HepG2 (cell line): ENCODE results near the gene DYNC1LI1. TPM values are rescaled to one million over a fixed set of nuclear protein-coding genes. Genes with fewer than 3 reads are reported as not detected.

ENCODE experiments used
- ATAC-seq: fragments of 200-7000 bp; cut with Tn5 transposase; 3 replicates; pipeline ENCODE4 v1.9.1; 2020; ENCODE audit warnings: mild to moderate bottlenecking, moderate library complexity
- BruUV-seq: library from RNA; stranded (reverse); fragments of 400-500 nt; replicated peaks from 2 replicates; lab custom pipeline; 2021; lab: Mats Ljungman, UMichigan
- CTCF ChIA-PET: fragments of 300-600 bp; formaldehyde crosslinking; extraction: SDS; loops from one replicate; lab custom pipeline; 2021; ENCODE audit warnings: low total read pairs, inconsistent platforms, low intra/inter-chr PET ratio; lab: Yijun Ruan, JAX
- POLR2A ChIA-PET: fragments of 350-600 bp; sonication (Branson Sonifier 250); formaldehyde crosslinking; loops from one replicate; lab custom pipeline; 2020; ENCODE audit warnings: antibody characterized with exemption, inconsistent platforms; lab: Yijun Ruan, JAX
- DNase-seq: peaks from one replicate; pipeline ENCODE4 v3.0.0-alpha.2; 2015; ENCODE audit warnings: low spot score
- FAIRE-seq: peaks from 3 replicates; lab custom pipeline; 2011; peaks lifted over from hg19 to GRCh38; lab: Jason Lieb, UNC
- H2AFZ ChIP-seq: one replicate; pipeline ENCODE4 v1.6.1; 2011; ENCODE audit warnings: low read length, inconsistent platforms
- H3K27ac ChIP-seq: fragments of 300-600 bp; 3 replicates; pipeline ENCODE4 v1.8.0; 2011; ENCODE audit warnings: mixed run types, mild to moderate bottlenecking, mixed read lengths, low read length, inconsistent platforms; ENCODE audit not compliant: insufficient read depth; ENCODE audit errors: extremely low read length
- H3K27me3 ChIP-seq, 2 experiments: fragments of 200-600 bp in 1 of 2; 2 replicates in 1 of 2; 3 replicates in 1 of 2; pipeline versions ENCODE4 v1.6.0 to v1.8.0; 2011; ENCODE audit warnings: low read length in 2 of 2, mild to moderate bottlenecking in 2 of 2, moderate library complexity in 2 of 2, inconsistent platforms in 1 of 2; ENCODE audit not compliant: insufficient read depth in 2 of 2, control insufficient read depth in 1 of 2
- H3K36me3 ChIP-seq, 2 experiments: fragments of 200-600 bp in 1 of 2; replicated peaks in 1 of 2; 2 replicates in 1 of 2; 3 replicates in 1 of 2; pipeline versions ENCODE4 v1.5.1 to v1.8.0; 2011; ENCODE audit warnings: low read length in 2 of 2, inconsistent platforms in 1 of 2; ENCODE audit not compliant: insufficient read depth in 2 of 2, control insufficient read depth in 1 of 2
- H3K4me1 ChIP-seq: 2 replicates; pipeline ENCODE4 v1.5.1; 2012; ENCODE audit warnings: low read length, inconsistent platforms; ENCODE audit not compliant: insufficient read depth
- H3K4me2 ChIP-seq: 2 replicates; pipeline ENCODE4 v1.6.0; 2011; ENCODE audit warnings: low read depth, low read length, inconsistent platforms
- H3K4me3 ChIP-seq, 3 experiments: fragments of 200-600 bp in 1 of 3; sonication (generic), shearing (Covaris generic) in 1 of 3; replicated peaks in 1 of 3; 2 replicates each; pipeline ENCODE4 v1.5.1; 2011 to 2016; ENCODE audit warnings: low read length in 3 of 3, inconsistent platforms in 2 of 3, low read depth in 2 of 3, mild to moderate bottlenecking in 2 of 3, control low read depth in 1 of 3, mixed read lengths in 1 of 3; ENCODE audit not compliant: insufficient read depth in 1 of 3
- H3K79me2 ChIP-seq: one replicate; pipeline ENCODE4 v1.6.1; 2011; ENCODE audit warnings: low read length, inconsistent platforms; ENCODE audit not compliant: insufficient read depth
- H3K9ac ChIP-seq: 2 replicates; pipeline ENCODE4 v1.6.0; 2011; ENCODE audit warnings: mild to moderate bottlenecking, low read depth, low read length, inconsistent platforms; ENCODE audit not compliant: insufficient read depth
- H3K9me3 ChIP-seq: 2 replicates; pipeline ENCODE4 v1.5.1; 2012; ENCODE audit warnings: mild to moderate bottlenecking, low read length
- H4K20me1 ChIP-seq: 2 replicates; pipeline ENCODE4 v1.6.0; 2011; ENCODE audit warnings: inconsistent platforms, mild to moderate bottlenecking, low read length, moderate library complexity; ENCODE audit not compliant: insufficient read depth
- BHLHE40 ChIP-seq: IDR thresholded peaks from 2 replicates; pipeline ENCODE4 v1.6.1; 2011; ENCODE audit warnings: low read length, improper control_type of control experiment
- PHF5A ChIP-seq: IDR thresholded peaks from one replicate; pipeline ENCODE4 v1.6.1; 2018; ENCODE audit warnings: low read depth, missing genetic modification reagents; ENCODE audit not compliant: unreplicated experiment
- ZBTB7A ChIP-seq: sonication (generic); formaldehyde crosslinking; IDR thresholded peaks from 2 replicates; pipeline ENCODE4 v1.8.0; 2022; ENCODE audit warnings: mild to moderate bottlenecking, missing genetic modification reagents
- ZNF12 ChIP-seq: sonication (generic); formaldehyde crosslinking; IDR thresholded peaks from 2 replicates; pipeline ENCODE4 v1.5.0; 2020; ENCODE audit warnings: missing genetic modification reagents
- ZNF124 ChIP-seq: sonication (generic); formaldehyde crosslinking; IDR thresholded peaks from 2 replicates; pipeline ENCODE4 v1.4.0; 2020; ENCODE audit warnings: missing genetic modification reagents
- ZNF367 ChIP-seq: sonication (generic); formaldehyde crosslinking; IDR thresholded peaks from 2 replicates; pipeline ENCODE4 v1.4.0; 2020; ENCODE audit warnings: missing genetic modification reagents, borderline replicate concordance
- ZNF619 ChIP-seq: sonication (generic); formaldehyde crosslinking; IDR thresholded peaks from 2 replicates; pipeline ENCODE4 v1.4.0; 2020; ENCODE audit warnings: mild to moderate bottlenecking, missing genetic modification reagents
- WGBS: methylation state at CpG from one replicate; pipeline ENCODE4 v1.1.6; 2017; ENCODE audit warnings: low lambda C conversion rate; 5-methylcytosine and 5-hydroxymethylcytosine counted together
- in situ Hi-C: cut with HindIII; loops from 2 replicates; pipeline ENCODE4 v1.10.0; 2017; ENCODE audit warnings: low pct_unique_long_range_greater_than_20kb; ENCODE audit not compliant: extremely low pct_ligation_motif_present
- intact Hi-C: fragments of 100-400 bp; cut with micrococcal nuclease; formaldehyde crosslinking; loops from one replicate; pipeline ENCODE4 v1.10.0; 2022; ENCODE audit not compliant: unreplicated experiment
- polyA plus RNA-seq, 8 experiments: library from polyadenylated mRNA; depleted of rRNA in 3 of 8; stranded (reverse) in 7 of 8; unstranded in 1 of 8; fragments of >200 nt; fragmentation: Illumina TruSeq in 4 of 8; extraction: Trizol in 4 of 8; gene quantifications; 2 replicates each; pipeline versions ENCODE4 v1.2.1 to v1.2.3, GENCODE V29; 2011 to 2016; ENCODE audit warnings: low read depth in 4 of 8, missing spikeins in 1 of 8, mixed read lengths in 1 of 8; ENCODE audit not compliant: insufficient read depth in 1 of 8
- total RNA-seq, 5 experiments: library from RNA; depleted of rRNA; stranded (reverse); fragments of >200 nt; fragmentation: Illumina TruSeq; extraction: Trizol; gene quantifications; 2 replicates each; pipeline ENCODE4 v1.2.3, GENCODE V29; 2016; ENCODE audit warnings: low read depth in 1 of 5
- TF ChIP-seq, protein P1 (sequence below): IDR thresholded peaks from 2 replicates; pipeline ENCODE4 v1.4.0; 2020; ENCODE audit warnings: mild to moderate bottlenecking, missing genetic modification reagents
- TF ChIP-seq, protein P2 (sequence below): sonication (generic); formaldehyde crosslinking; IDR thresholded peaks from 2 replicates; pipeline ENCODE4 v1.5.0; 2020; ENCODE audit warnings: mild to moderate bottlenecking, missing genetic modification reagents
- TF ChIP-seq, protein P3 (sequence below): sonication (generic); formaldehyde crosslinking; IDR thresholded peaks from 2 replicates; pipeline ENCODE4 v1.4.0; 2020; ENCODE audit warnings: missing genetic modification reagents

DYNC1LI1 gene
- total and polyA plus RNA-seq, 2 of the 13 experiments (the other 11 are each of a cell fraction or from before 2014, with no cell fraction given), result 13.4 to 37.1 TPM

DNA sequence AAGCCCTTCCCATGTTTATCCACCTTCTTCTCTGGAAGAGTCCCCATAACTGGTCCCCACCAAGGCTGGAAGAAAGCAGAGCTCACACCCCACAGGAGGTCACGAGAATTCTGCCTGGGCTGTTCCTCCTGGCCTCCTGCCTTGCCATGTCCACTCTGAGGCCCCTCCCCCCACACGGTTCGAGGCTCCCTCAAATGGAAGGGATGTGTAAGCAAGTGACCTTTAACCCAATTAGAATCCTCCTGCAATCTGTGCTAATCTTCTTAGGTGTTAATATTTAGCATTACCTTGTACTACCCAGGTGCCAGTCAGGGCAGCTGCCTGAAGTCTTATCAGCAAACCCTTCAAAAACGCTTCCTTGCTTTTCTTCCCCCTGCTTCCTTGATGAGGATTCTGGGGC is 32.4 kb upstream of the DYNC1LI1 start:
- no peak overlapping the region for H3K9ac ChIP-seq
- no TSS peak for BruUV-seq
- POLR2A ChIA-PET, result no interaction called here
- TF ChIP-seq BHLHE40, result no peak
- TF ChIP-seq, protein P1, sequence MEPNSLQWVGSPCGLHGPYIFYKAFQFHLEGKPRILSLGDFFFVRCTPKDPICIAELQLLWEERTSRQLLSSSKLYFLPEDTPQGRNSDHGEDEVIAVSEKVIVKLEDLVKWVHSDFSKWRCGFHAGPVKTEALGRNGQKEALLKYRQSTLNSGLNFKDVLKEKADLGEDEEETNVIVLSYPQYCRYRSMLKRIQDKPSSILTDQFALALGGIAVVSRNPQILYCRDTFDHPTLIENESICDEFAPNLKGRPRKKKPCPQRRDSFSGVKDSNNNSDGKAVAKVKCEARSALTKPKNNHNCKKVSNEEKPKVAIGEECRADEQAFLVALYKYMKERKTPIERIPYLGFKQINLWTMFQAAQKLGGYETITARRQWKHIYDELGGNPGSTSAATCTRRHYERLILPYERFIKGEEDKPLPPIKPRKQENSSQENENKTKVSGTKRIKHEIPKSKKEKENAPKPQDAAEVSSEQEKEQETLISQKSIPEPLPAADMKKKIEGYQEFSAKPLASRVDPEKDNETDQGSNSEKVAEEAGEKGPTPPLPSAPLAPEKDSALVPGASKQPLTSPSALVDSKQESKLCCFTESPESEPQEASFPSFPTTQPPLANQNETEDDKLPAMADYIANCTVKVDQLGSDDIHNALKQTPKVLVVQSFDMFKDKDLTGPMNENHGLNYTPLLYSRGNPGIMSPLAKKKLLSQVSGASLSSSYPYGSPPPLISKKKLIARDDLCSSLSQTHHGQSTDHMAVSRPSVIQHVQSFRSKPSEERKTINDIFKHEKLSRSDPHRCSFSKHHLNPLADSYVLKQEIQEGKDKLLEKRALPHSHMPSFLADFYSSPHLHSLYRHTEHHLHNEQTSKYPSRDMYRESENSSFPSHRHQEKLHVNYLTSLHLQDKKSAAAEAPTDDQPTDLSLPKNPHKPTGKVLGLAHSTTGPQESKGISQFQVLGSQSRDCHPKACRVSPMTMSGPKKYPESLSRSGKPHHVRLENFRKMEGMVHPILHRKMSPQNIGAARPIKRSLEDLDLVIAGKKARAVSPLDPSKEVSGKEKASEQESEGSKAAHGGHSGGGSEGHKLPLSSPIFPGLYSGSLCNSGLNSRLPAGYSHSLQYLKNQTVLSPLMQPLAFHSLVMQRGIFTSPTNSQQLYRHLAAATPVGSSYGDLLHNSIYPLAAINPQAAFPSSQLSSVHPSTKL, result no peak
- TF ChIP-seq, protein P2, sequence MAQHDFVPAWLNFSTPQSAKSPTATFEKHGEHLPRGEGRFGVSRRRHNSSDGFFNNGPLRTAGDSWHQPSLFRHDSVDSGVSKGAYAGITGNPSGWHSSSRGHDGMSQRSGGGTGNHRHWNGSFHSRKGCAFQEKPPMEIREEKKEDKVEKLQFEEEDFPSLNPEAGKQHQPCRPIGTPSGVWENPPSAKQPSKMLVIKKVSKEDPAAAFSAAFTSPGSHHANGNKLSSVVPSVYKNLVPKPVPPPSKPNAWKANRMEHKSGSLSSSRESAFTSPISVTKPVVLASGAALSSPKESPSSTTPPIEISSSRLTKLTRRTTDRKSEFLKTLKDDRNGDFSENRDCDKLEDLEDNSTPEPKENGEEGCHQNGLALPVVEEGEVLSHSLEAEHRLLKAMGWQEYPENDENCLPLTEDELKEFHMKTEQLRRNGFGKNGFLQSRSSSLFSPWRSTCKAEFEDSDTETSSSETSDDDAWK (CRISPR knock-in tag), result no peak
- no peak for TF ChIP-seq ZNF619 (CRISPR knock-in tag)
- no peak for TF ChIP-seq ZNF12 (CRISPR knock-in tag)
- no peak for TF ChIP-seq ZBTB7A (CRISPR knock-in tag)
- no peak for TF ChIP-seq ZNF124 (CRISPR knock-in tag)
- TF ChIP-seq ZNF367 (CRISPR knock-in tag), result no peak
- TF ChIP-seq PHF5A (CRISPR knock-in tag), result no peak
- TF ChIP-seq, protein P3, sequence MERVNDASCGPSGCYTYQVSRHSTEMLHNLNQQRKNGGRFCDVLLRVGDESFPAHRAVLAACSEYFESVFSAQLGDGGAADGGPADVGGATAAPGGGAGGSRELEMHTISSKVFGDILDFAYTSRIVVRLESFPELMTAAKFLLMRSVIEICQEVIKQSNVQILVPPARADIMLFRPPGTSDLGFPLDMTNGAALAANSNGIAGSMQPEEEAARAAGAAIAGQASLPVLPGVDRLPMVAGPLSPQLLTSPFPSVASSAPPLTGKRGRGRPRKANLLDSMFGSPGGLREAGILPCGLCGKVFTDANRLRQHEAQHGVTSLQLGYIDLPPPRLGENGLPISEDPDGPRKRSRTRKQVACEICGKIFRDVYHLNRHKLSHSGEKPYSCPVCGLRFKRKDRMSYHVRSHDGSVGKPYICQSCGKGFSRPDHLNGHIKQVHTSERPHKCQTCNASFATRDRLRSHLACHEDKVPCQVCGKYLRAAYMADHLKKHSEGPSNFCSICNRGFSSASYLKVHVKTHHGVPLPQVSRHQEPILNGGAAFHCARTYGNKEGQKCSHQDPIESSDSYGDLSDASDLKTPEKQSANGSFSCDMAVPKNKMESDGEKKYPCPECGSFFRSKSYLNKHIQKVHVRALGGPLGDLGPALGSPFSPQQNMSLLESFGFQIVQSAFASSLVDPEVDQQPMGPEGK (CRISPR knock-in tag), result no peak
- TF ChIP-seq, all 625 proteins: peak for 0
- H3K4me2 ChIP-seq, result no peak overlapping the region
- no peak for FAIRE-seq
- CTCF ChIA-PET, result no interaction called here
- intact Hi-C loops (no loop called here), in situ Hi-C loops (no loop called here)
- no peak overlapping the region for H2AFZ ChIP-seq
- 27% methylated on average over 3 of the region's 4 CpGs for WGBS
- H3K36me3 ChIP-seq, result no peaks in the 10 kb centered on the region
- 0 out of 5 replicates have a peak, but pooled peaks cover 0 to 6% of the 10 kb centered on the region in 2 experiments for H3K27me3 ChIP-seq
- no peaks in the 10 kb centered on the region for H4K20me1 ChIP-seq
- no peak for ATAC-seq
- H3K4me1 ChIP-seq, result no peaks in the 10 kb centered on the region
- no peak overlapping the region for H3K27ac ChIP-seq
- DNase-seq, result no peak
- no peaks in the 10 kb centered on the region for H3K79me2 ChIP-seq
- no peak overlapping the region for H3K4me3 ChIP-seq
- no peaks in the 10 kb centered on the region for H3K9me3 ChIP-seq
